GM19351 (cell line): Measurements from ENCODE around the gene KCNE5.
"Not testable (repeated sequence)": the region's sequence is repeated elsewhere in the genome, so short reads cannot be mapped to it uniquely, and the experiment has no call there.

Source experiments
- ATAC-seq: cut with Tn5 transposase; IDR thresholded peaks from one replicate; pipeline ENCODE4 v1.9.1; 2021; ENCODE audit warnings: mild to moderate bottlenecking, moderate library complexity; ENCODE audit not compliant: unreplicated experiment

KCNE5 gene

DNA sequence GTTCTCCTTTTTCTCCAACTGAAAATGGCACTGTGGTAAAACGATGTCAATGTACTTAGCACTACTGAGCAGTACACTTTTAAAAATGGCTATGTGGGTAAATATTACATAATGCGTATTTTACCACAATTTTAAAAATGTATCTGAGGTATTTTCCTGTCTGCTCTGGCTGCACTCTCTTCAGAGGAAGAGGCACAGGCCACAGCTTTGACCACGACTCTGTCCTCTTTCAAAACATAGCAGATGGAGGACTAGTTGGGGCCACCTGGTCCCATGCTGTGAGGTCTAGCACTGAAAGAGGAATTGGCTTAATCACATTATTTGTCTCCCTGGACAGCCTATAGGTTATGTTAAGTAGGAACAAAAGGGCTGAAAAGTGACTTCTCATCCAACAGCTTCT is 5.2 kb downstream of the KCNE5 start:
- no peak for ATAC-seq

DNA sequence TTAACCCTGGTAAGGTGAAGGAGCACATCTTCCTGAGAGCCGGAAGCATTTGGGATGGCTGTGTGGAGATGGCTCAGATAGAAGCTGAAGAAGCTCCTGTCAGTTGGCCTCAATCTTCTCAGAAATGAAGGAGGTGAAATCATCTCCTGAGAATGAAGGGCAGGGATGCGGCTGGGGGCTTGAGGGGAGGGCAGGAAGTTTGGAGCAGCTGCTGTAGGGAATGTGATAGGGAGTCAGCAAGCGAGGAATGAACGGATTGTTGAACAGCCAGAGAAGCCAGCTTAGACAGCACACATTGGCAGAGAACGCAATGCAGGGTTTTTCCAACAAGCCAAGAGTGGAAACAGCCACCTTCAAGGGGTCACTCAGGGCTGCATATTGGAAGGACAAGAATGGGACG is 10.0 kb downstream of the KCNE5 start:
- no peak for ATAC-seq

DNA sequence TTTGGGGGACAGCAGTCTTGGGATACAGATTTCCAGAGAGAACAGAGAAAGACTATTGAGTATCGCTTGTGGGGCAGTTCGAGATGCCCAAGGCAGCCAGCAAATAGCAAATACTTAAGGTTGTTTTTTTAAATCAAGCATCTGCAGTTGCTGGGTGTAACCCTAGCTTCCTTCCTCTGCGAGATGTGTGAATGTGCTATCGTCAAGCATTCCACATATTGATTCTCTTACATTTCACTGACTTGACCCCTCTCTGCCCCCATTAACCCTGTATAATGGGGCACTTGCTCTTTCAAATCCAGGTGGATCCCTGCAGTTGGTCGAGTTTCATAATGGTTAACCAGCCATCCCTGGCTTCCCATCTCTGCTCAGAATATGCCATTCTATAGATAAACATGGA is 23.5 kb downstream of the KCNE5 start:
- no peak for ATAC-seq

DNA sequence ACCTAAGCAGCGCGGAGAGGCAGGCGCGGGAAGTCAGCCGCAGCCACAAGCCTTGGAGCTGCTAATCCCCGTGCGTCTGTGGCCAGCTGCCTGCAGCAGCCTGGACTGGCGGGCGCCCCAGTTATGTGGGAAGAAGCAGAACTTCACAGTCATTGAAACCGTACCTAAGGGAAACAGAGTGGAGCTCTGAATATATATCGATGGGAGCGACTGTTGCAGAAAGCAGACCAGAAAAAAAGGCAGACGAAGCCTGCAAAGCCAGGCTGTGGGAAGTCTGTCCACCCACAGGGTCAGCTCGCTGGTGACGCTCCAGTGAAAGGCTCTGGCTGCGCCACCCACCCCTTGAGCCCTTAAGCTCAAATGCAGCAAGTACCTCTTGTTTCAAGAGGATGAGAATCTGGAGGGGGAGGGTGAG is 24.7 kb downstream of the KCNE5 start:
- no peak for ATAC-seq

DNA sequence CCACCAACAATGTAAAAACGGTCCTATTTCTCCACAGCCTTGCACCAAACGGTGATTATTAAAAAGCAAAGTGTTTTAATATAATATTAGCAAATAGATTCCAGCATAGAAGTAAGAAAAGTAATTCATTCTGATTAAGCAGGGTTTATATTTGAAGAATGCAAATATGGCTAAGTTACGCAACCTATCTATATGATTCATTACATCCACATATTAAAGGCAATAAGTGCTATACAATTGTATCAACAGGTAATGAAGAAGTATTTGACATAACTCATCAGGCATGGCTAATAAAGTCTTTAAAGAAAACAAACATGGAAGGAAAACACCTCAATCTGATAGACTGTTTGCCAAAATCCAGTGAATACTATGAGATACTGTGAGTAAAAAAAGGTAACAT is 29.0 kb downstream of the KCNE5 start:
- no peak for ATAC-seq

DNA sequence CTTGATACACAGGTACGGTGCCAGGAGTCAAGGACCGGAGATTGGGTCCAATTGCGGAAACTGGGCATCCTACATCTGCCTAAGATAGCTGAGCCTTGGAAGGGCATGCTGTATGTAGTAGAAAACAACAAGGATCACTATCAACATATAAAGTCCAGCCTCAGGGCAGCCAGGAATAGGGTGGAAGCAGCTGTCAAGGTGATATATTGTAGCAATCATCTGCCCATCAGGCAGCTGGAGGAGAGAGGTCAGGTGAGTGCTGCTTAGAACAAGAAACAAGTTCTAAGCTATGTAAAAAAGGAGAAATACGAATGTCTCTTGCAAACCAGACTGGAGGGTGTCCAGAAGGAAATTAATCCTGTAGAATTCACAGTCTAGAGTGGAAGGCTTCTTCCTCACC is 34.8 kb downstream of the KCNE5 start:
- no peak for ATAC-seq

DNA sequence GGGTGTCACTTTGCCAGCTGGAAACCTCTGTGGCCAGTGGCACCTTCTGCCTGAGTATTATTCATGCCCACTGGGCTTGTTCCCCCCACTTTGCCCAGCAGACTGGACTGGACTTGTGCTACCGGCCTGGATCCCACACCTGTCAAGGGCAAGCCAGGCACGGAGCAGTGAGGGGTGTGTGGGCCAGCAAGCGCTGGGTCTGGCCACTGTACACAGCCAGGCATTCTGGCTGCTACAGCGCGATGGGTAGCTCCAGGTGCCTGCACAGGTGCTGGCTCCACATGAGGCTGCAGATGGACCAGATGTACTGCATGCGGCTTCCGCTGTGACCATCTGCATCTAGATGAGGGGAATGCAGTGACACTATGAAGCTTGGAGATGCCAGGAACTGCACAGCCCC is 39.5 kb downstream of the KCNE5 start:
- ATAC-seq = no peak

DNA sequence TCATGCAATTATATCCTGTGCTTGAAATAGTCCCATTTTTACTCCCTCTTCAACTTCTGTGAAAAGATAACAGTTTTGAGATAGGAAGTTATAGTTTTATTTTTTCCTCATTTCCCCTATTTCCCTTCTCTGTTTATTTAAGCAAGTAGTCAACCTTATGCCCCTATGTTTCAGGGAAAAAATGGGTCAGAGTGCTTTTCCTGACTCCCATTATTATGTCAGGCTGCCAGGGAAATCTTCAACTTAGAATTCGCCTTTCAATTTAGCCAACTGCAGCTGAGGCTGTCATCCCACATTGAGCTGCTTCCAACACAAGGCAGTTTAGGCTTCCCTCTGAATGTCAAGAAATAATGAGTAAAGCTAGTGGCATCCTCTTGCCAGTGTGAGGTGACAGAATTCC is 46.1 kb downstream of the KCNE5 start:
- ATAC-seq = no peak

DNA sequence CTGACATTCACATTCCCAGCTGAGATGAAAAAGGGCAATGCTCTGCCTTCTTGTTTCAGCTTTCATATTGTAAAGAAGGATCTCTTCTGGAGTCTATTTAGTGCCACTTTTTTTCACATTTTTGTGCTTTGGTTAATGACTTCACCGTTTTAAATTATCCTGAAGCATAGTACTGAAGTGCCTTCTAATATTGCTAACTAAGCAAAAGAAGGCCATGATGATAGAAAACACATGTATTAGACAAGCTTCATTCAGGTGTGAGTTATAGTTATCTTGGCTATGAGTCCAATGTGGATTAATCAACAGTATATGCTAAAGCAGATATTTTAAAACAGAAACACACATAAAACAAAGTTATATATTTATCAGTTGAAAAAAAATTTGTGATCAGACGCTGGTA is 47.9 kb downstream of the KCNE5 start:
- no peak for ATAC-seq

DNA sequence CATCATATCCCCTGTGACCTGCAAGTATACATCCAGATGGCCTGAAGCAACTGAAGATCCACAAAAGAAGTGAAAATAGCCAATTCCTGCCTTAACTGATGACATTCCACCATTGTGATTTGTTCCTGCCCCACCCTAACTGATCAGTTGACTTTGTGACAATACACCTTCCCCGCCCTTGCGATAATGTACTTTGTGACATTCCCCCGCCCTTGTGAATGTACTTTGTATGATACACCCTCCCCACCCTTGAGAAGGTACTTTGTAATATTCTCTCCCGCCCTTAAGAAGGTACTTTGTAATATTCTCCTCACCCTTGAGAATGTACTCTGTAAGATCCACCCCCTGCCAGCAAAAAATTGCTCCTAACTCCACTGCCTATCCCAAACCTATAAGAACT is 48.9 kb downstream of the KCNE5 start:
- not testable (repeated sequence) for ATAC-seq
